ENCODE data around the gene TWF2.
A peak's percentile ranks its signal among the peaks of the same experiment; 100 is the strongest.

TWF2 gene

DNA sequence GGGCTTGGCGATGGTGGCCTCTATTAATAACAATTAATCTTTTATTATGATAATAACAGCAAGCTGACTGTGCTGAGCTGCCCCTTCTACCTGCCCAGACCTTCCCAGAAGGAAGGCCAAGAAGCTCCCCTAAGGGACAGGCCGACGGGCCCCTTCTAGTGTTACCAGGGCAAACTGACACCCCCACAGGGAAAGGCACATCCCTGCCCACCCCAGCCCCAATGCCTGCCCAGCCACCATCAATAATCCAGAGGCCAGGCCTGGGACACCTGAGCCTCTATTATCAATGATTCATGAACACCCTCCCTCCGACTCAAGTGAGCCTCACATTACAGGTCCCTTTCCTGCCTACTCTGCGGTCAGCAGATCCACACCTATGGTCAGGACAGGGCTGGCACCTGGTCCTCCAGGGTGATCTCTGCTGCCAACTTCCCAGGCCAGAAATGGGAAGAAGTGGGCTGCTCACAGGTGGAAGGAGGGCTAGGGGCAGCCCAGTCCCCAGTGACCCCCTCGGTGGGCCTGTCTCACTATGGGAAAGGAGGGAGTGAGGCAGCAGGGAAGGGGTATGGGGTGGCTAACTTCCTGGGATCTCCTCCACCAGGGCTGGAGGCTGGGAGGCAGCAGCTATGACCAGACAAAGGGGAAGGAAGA is 1.8 kb downstream of the TWF2 start:
- no peak for DNase-seq

DNA sequence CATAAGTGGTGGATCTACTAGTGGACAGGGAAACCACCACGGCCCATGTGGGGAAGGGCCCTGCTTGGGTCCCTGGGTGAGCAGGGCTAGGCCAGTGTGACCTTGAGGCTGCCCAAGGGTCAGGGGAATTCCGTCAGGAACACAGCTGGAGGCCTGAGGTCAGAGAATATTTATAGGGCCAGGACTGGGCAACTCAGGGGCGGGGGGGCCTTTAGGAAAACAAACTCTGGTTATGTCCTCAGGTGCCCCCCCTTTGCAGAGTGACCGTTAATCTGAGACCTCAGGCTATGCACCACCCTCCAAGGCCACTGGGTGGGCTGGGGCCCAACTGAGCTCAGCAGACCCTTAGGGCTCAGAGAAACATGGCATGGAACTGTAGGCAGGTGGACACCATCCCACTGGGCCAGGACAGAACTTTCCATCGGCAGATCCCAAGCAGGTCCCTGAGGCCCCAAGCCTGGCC is 2.5 kb downstream of the TWF2 start:
- no peak for DNase-seq

DNA sequence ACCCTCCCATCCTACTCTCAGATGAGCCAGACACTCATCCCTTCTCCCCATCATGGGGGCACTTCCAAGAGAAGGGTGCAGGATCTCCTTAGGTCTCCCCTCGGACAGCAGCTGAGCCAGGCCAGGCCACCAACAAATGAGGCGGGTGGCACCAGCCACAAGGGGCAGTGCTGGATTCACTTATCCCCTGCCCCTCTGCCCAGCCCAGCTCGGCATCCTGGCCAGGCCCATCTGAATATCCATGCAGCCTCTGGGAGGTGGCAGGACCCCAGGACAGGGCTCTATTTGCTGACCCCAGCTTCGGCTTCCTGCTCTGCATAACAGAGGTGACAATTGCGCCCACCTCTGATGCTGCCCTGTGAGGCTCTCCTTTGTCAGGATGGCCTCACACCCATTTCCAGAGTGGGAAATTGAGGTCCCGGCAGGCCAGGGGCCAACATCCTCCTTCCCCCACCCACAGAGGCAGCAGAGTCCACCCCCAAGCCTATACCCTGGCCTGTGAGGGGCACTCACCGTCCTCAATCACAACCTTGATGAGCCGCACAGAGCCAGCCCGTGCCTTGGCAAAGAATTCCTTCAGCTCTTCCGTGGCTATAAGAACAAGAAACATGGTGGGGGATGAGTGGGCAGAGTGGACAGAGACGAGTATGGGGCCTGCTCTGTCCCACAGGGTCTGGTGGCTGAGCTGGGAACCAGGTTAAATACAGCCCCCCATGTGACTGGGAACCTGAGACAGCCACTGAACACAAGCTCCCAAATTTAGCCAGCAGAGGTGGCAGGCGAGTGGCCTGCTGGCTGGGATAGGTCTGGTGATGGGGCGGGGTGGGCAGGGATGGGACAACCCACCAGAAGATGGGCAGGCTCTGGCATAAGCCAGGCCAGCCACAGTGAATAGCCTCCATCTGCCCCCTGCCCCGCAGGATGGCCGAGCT is 4.2 kb downstream of the TWF2 start:
- DNase-seq: no peak

DNA sequence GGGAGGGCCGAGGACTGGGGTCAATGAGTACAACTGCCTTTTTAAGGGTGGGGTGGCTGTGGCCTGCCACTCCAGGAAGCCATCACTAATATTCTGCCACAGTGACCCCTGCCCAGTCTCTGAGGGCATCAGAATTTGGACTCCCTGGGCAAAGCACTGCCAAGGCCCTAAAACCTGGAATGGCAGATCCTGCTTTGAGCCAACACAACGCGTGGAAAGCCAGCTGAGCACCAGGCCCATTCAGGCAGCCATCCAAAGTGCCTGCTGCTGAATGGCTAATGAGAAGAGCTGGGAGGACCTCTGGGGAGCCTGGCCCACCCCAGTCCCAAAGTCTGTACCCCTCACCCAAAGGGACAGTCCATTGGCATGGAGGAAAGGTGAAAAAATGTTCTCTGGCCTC is 5.0 kb downstream of the TWF2 start:
- no peak for DNase-seq

DNA sequence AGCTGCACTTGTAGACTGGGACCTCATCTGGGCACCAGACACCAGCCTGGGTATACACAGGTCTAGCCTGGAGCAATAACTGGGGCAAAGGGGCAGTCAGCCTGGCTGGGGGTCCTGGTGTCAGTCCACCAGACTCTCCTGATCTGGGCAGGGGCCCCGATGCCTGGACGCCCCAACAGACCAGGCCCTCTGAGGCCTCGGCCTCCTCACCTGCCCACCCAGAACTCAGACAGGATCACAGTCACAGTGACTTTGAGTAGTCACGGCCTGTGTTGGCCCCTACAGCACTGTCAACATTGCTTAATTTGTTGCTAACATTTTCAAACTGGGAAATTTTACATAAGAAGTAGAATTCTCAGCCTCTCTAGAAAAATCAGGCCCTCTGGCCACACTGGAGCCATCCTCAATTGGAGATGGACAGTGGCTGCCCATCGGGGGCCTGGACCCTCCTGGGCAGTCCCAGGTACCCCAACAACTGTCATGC is 5.8 kb downstream of the TWF2 start:
- no peak for DNase-seq

DNA sequence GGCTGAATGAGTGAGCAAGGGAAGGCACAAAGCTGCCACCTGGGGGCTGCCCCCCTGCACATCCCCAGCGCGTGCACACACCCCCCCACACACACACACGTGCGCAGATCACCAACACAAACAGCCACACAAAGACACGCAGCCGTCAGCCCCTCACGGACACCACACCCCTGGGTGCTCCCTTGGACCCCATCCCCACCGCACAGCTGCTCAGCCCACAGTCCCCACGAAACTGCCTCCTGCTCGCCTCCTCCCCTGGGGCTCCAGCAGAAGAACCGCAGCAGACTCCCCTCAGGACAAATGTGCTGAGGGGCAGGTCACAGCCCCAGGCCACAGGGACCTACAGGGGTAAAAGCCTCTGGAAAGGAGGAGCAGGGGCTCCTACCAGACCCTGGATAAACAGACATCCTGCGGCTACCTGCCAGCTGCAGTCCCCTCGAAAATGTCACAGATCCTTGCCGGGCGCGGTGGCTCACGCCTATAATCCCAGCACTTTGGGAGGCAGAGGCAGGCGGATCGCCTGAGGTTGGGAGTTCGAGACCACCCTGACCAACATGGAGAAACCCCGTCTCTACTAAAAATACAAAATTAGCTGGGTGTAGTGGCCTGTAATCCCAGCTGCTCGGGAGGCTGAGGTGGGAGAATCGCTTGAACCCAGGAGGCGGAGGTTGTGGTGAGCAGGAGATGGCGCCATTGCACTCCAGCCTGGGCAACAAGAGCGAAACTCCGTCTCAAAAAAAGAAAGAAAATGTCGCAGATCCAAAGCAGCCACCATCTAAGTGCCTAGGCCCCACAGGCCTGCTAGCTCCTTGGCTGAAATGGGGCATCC is 6.5 kb downstream of the TWF2 start:
- no peak for DNase-seq

DNA sequence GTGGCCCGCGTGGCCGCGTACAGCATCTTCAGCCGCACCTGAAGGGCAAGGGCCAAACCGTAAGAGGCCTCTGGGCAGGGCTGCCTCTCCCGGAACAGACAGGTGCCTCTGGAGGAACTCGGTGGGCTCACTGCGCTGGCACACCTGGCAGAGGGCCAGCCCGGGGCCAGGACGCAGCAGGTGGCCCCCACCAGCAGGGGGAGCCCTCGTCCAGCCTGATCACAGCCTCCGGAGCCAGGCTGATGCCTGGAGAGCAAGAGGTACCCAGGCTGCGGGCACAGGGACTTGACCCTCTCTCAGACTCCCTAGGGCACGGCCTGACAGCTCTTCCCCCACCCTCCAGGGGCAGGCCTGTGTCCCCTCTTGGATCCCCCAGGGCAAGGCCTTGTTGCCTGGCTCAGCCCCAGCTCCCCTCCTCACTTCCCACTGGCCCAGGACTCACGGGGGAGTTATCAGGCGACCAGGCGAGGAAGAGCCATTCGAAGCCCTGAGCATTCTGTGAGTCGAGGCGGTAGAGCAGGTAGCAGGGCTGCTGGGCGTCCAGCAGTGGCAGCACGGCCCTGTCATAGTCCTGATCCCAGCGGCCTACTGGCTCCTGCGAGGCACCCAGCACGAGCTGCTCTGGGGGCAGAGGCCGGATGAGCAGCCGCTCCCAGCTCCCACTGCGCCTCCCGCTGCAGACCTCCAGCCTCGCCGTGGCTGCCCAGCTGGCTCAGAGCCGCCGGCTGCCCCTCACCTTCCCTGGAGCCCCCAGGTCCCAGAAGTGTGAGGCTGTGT is 7.3 kb downstream of the TWF2 start:
- no peak for DNase-seq

DNA sequence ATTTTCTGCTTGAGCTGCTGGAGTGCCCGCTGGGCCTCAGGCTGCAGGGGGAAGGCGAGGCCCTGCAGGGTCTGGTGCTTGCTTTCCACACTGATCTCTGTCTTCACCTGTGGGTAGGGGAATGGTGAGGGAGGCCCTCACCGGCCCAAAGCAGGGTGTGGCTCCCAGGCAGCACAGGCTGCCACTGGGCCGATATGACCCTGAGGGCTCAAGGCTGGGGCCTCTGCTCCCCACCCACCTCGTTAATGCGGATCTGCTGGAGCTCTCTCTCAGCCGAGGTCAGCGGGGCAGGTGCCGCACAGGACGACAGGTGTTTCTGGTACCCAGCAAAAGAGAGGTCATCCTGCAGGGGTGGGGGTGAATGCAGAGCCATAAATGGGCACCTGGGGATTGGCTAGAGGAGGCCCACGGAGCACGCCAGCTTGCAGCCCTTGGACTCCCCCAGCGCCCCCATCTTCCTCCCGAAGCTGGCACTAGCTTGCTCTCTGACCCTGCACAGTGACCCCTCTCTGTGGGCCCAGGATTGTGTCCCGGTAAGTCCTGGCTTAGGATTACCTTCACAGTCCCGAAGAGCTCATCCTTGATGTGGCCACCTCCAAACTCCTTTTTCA is 8.0 kb downstream of the TWF2 start:
- no peak for DNase-seq

DNA sequence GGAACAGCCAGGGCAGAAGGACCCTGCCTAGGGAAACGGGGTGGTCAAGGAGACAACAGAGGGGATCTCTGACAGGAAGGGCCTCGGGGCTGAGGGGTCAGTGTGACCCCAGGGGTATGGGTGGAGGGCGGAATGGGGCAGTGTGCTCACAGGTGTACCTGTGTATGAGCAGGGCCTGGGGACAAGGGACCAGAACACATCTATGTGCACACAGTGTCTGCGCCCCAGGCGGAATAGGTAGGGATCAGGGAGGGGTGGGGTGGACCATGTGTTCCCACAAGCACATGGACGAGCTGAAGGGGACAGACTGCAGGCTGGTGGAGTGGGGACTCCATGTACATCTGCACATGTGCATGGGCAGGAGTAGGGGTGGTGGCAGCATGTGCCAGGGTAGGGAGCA is 8.5 kb downstream of the TWF2 start:
- no peak for DNase-seq

DNA sequence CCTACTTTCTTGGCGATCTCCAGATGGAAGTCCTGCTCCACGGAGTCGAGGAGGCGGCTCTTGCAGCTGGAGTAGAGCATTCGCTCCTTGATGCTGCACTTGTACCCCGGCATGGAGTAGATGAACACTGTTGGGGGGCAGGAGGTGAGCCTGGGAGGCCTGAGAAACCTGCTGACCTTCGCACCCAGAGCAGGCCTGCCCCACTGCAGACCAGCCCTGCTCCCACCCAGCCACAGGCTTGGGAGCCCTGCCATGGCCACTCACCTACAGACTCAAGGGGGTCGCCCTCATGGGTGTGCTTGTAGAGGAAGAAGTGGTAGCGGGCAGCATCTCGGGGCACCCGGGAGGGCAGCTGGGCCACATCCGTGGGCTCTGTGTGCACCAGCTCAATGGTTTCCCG is 9.3 kb downstream of the TWF2 start:
- no peak for DNase-seq

DNA sequence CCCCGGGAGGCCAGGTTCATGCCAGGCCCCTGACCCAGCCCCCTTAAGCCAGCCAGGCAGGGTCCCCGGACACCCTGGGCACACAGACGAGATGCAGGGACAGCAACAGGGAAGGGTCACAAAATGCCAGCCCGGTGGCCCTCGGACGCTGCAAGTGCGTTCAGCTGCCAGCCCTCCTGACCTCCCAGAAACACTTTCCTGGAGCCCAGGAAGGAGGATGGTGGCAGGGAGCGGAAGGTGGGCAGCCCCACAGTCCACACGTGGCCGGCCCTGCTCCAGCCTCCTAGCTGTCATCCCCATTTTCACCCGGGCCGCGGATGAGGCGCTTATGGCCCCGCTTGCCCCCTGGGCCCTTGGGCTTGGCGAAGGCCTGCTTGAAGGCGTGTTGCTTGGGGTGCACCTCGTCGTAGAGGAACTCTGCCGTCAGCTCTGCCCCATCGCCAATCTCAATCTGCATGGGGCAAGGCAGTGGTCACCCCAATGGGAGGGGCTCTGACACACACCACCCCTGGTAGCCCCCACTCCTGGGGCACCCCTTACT is 10.1 kb downstream of the TWF2 start:
- no peak for DNase-seq

DNA sequence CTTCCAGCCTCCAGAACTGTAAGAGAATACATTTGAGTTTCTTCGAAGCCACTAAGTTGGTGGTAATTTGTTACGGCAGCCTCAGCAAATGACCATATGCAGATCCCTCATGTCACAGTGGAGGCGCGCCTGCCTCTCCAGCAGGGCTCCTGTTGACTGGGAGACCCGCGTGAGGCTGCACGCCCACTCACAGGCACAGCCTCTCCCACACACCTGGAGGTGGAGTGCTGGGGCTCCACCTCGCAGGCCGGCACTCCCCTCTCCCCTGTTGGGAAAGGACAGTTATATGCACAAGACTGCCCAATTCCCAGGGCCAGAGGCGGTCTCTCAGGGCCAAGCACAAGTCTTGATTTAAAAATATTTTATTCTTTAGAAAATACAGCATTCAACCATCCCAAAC is 10.7 kb downstream of the TWF2 start:
- no peak for DNase-seq

DNA sequence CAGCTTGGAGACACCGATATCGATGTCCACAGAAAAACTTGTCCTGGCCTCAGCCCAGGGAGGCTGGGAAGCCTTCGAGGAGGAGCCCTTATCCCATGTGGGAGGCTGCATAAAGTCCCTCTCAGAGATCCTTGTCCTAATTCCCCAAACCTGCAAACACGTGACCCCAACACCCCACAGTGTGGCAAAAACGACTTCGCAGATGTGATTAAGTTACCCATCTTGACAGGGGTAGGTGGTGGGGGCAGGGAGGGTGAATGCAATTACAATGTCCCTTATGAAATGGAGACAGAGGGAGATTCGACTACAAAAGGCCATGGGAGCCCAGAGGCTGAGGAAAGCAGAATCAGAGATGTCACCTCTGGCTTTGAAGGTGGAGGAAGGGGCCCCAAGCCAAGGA is 11.2 kb downstream of the TWF2 start:
- DNase-seq: no peak

DNA sequence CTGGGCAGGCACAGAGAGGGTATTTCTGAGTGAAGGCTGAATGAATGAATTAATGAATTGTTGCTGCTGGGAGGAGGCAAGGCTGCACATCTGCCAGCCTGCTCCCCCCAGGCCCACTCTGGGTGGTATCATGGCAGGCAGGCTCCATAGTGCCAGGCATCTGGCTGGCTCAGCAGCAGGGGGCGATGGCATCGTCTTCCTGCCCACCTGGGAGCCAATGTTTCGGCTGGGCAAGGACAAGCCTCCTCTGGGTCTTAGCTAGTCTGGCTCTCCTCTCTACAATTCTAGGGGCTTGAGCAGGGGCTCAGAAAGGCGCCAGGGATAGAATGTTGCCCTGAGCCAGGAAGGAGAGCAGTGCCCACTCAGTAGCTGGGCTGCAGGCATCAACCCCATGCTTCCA is 11.8 kb downstream of the TWF2 start:
- DNase-seq: no peak

DNA sequence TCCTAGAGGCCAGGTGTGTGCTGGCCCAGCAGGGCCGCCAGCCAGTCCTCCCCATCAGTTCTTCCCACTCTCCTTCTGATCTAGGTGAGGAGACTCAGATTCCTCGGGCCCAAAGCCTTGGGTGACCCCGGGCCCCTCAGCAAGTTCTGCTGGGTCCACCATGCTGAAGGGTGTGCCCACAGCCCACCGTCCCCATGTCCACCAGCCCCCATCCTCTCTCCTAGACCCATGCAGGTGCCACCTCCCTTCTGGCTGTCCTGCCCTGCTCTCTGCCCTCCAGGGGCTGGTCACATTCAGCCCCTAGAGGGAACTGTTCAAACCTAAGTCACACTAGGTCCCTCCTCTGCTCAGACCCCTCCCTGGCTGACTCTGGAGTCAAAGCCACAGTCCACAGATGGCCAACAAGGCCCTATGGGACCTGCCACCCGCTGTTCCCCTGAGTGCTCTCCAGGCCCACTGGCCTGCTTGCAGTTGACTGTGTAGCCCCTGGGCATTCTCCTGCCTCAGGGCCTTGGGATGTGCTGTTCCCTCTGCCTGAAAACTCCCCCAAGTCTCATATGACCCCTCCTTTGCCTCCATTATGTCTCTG is 12.6 kb downstream of the TWF2 start:
- no peak for DNase-seq

DNA sequence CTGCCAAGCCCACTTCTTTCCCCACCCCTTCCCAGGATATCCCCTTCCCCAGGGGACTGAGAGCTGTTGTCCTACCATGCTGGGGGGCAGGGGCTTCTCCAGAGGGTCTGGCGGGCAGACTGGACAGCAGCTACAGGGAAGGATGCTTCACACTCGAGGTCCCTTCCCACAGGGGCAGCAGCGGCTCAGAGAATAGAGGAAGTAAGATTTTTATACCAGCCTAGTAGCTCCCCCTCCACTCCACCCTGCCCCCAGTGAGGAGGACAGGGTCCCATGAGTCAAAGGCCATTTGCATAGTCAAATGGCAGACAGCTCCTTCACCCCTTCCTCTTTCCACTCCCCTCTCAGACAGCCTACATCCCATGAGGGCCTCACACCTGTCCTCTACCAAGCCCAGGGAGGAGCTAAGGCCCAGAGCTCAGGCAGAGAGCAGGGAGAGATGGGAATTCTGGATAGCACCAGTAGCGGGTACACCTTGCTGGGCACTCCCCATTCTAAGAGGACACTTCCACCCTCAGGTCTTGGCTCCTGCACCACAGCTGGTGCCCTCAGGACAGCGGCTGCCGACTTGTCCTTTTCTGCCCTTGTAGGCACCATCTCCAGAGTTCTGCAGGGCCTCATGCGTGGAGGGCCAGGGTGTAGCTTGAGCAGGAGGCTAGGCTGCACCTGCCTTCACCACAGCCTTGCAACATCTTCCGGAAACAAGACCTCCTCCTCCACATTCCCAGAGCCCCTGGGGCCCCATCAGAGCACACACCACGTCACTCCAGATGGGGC is 13.3 kb downstream of the TWF2 start, which contains the start of gene TLR9:
TSS of gene TLR9 (minus strand) at position 194 of the 777 bp plus-strand sequence. CDS start at position 78, 116 bp downstream.
- DNase-seq: peak; percentile 50

DNA sequence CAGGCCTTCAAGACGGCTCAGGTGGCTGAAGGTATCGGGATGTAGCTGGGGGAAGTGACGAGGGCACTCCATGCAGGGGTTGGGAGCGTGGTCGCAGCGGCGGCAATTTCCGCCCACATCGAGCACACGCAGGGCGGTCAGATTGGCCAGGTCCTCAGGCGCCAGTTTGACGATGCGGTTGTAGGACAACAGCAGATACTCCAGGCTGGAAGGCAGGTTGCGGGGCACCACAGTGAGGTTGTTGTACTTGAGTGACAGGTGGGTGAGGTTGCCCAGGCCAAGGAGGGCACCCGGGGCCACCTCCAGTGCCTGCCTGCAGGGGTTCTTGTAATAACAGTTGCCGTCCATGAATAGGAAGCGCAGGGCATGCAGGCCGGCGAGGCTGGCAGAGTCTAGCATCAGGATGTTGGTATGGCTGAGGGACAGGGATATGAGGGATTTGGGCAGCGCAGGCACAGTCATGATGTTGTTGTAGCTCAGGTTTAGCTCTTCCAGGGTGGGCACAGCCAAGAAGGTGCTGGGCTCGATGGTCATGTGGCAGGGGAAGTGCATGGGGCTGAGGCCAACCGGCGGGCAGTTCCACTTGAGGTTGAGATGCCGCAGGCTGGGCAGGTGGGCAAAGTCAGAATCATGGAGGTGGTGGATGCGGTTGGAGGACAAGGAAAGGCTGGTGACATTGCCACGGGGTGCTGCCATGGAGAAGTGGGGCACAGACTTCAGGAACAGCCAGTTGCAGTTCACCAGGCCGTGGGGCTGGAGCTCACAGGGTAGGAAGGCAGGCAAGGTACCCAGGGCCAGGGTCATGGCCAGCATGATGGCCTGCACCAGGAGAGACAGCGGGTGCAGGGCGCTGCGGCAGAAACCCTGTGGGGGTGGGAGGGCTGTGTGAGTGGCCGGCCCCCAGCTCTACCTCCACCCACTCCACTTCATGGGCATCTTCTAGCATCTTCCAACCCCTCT is 15.2 kb downstream of the TWF2 start:
- DNase-seq: no peak

DNA sequence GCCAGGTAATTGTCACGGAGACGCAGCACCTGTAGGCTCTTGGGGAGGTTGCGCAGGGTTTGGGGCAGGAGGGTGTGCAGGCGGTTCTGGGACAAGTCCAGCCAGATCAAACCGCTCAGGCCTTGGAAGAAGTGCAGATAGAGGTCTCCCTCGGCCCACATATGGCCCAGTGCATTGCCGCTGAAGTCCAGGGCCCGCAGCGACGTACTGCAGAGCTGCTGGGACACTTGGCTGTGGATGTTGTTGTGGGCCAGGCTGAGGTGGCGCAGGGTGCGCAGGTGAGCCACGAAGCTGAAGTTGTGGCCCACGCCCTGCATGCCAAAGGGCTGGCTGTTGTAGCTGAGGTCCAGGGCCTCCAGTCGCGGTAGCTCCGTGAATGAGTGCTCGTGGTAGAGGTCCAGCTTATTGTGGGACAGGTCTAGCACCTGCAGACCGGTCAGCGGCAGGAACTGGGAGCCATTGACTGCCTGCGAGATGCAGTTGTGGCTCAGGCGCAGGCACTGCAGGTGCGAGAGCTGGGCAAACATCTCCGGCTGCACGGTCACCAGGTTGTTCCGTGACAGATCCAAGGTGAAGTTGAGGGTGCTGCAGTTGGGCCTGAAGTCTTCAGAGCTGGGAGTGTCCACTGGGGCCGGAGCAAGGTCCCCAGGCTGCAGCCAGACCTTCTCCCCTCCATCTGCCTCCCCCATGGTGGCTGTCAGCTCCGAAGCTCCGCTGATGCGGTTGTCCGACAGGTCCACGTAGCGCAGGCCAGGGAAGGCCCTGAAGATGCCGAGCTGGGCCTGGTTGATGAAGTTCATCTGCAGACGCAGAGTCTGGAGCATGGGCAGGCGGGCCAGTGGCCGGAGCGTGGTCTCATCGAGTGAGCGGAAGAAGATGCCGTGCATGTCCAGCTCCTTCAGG is 16.4 kb downstream of the TWF2 start:
- DNase-seq: no peak

Measured in NCI-H510A treated with DMSO at 0.1 percent for 48 hours (cell line).